Activated T-cell treated with anti-CD3 and anti-CD28 coated beads for 24 hours (primary cell): ENCODE data around the gene RBBP9.
"Not testable (repeated sequence)": the region's sequence is repeated elsewhere in the genome, so short reads cannot be mapped to it uniquely, and the experiment has no call there.

Experiments used
- DNase-seq: peaks from one replicate; pipeline ENCODE4 v3.0.0-alpha.2; 2020; ENCODE audit warnings: low read depth

RBBP9 gene

DNA sequence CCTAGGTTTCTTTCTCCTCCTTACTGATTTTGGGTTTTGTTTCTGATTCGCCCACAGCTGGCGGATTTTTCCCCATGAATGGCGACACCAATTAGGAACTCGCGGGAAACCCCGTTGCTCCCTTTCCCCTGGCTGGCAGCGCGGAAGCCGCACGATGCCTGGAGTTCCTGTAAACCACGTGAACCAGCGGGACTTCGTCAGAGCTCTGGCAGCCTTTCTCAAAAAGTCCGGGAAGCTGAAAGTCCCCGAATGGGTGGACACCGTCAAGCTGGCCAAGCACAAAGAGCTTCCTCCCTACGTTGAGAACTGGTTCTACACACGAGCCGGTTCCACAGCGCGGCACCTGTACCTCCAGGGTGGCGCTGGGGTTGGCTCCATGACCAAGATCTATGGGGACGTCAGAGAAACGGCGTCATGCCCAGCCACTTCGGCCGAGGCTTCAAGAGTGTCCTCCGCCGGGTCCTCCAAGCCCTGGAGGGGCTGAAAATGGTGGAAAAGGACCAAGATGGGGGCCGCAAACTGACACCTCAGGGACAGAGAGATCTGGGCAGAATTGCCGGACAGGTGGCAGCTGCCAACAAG, 7.5 kb upstream of the RBBP9 start:
- no peak for DNase-seq

DNA sequence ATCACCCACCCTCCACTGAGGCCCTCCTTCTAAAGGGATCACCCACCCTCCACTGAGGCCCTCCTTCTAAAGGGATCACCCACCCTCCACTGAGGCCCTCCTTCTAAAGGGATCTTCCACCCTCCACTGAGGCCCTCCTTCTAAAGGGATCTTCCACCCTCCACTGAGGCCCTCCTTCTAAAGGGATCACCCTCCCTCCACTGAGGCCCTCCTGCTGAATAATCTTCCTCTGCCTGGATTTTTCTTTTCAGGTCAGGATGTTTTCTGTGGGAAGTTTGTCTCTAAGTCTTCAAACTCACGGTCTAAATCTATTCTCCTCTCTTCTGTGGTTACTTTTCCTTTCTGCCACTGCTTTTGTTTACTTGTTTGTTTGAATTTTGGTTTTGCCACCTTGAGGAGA, 4.6 kb upstream of the RBBP9 start:
- DNase-seq, result not testable (repeated sequence)

DNA sequence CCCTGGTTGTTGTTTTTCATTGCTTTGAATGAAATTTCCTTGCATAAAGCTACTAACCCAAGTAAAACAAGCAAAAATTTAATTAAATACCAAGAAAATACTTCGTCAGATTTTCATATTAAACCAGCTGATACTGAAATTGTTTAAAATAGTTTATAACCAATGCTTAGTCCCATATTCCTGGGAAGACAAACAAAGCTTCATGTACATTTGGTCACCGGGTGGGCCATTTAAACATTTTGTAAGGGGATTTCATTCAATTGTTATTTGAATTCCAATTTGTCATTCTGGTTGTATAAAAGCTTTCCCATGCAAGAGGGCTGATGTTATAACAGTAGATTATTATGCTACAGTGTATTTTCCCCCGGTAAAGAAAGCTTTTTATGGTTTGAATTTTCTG, 578 bp upstream of the RBBP9 start:
- DNase-seq, result no peak

DNA sequence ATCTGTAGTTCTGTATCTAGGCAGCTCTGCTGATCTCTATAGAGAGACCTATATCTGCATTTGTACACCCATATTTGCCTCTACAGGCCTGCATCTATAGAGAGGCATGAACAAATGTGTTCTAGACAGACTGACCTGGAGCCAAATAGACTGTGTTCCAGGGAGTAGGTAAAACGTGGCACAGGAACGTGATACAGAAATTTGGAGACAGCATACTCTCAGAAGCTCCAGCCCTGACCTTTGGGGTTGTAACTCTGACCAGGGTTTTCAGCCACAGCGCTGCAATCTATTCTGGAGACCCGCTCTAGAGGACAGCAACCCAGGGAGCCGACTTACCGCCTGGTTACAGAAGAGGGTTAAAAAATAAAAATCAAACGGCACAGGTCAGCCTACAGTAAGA, 983 bp downstream of the RBBP9 start:
- no peak for DNase-seq

GRCh38 chr20:18488301-18488700, 8.7 kb downstream of the RBBP9 start:
- no peak for DNase-seq

GRCh38 chr20:18481596-18481995, 15.4 kb downstream of the RBBP9 start:
- DNase-seq, result no peak

DNA sequence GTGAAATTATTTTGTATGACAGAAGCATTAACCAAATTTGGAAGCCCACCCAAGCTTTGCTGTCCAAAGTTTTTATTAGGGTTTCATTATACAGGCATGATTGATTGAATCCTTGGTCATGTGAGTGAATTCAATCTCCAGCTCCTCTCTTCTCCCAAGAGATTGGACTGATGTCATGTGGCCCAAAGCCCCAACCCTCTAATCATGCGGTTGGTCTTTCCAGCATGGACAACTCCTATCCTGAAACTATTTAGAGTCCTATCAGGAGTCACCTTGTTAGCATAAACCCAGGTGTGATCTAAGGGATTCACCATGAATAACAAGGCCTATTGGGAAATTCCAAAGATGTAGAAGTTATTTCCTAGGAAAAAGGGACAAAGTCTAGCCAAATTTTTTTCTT, 19.2 kb downstream of the RBBP9 start:
- no peak for DNase-seq

DNA sequence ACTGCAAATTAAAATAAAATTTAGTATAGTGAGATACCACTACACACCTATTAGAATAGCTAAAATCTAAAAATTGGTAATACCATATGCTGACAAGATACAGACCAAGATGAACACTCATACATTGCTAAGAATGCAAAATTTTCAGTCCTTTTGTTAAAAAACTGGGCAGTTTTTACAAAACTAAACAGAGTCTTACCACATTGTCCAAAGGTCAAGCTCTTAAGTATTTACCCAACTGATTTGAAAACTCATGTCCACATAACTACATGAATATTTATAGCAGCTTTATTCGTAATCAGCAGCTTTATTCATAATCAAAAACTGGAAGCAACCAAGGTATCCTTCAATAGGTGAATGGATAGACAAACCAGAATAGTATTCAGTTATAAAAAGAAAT, 19.8 kb downstream of the RBBP9 start:
- no peak for DNase-seq

- DNase-seq, result peak; percentile 89
Observed at GRCh38 chr20:18466894-18467730, 29.9 kb downstream of the RBBP9 start, which contains the start of the genes DZANK1 and POLR3F. DZANK1 (minus strand) TSS chr20:18467030; CDS start chr20:18465358, 1,672 bp downstream. POLR3F (plus strand) TSS chr20:18467390; CDS start chr20:18467507, 117 bp downstream.

DNA sequence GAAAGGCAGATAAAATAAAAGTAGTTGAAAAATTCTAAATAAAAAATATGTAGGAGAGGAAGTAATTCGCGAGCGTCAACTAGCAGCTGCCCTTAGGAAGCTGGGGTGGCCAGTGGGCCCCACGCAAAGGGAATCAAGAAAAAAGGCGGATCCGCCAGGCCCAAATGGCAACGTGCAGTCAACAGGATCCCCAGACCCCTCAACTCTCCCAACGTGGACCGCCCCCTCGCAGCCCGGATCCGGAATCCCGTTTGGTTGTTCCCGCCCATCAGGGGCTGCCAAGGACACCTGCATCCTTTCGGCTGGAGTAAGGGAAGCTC, 30.5 kb downstream of the RBBP9 start:
- DNase-seq, result no peak

DNA sequence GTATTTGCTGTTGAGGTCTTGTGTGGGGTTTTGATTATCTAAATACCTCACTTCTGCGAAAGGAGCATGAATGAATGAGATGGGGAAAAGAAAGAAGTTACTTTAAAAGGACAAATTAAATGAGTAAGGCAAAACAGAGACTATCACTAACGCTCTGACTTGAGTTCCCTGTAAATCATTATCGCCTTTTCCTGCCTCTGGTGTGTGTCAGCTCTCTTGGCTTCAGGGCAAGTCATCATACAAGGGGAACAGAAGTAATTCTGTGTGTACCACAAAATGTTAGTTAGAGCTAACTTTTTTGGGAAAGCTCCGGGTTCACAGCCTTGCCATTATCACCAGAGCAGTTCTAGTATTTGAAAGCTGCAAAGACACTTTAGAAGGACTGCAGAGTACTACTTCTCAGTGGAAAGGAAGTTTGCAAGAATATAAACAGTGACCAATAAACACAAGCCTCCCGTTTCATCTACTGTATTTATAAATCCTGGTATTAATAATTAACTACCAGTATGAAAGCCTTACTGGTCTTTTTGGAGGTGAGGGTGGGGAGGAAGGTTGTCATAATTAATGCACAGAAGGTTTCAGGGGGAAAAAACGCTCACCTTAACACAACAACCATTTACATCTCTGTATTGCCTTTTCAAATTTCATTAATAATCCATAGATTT, 31.4 kb downstream of the RBBP9 start:
- no peak for DNase-seq

DNA sequence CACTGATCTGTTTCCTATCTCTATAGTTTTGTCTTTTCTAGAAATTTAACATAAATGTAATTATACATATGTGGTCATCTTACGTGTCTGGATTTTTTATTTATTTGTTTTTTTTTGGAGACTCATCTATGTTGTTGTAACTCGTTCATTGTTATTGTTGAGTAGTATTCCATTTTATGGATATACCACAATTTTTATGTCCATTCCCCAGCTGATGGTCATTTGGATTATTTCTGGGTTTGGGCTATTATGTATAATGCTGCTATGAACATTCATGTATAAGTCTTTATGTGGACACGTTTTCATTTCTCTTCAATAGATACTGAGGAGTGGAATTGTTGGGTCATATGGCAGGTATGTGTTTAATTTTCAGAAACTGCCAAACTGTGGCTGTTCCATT, 40.4 kb downstream of the RBBP9 start:
- DNase-seq, result no peak

DNA sequence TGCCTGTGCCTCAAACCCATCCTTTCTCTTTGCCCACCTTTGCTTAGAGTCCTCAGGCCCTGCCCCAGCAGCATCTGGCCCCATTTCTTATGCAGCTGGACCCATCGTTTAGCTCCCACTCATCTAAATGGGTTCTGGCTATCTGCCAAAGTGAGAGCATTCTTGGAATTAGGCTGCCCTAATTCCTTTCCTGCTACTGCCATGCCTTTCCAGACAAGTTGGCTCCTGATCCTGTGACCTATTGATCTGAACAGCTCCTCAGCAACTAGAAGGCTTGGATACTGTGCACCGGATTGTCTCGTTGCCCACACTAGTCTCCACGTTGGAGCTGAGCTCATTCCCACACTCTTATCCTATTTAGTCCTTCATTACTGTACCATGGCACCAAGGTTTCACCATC, 53.1 kb downstream of the RBBP9 start:
- DNase-seq, result no peak

DNA sequence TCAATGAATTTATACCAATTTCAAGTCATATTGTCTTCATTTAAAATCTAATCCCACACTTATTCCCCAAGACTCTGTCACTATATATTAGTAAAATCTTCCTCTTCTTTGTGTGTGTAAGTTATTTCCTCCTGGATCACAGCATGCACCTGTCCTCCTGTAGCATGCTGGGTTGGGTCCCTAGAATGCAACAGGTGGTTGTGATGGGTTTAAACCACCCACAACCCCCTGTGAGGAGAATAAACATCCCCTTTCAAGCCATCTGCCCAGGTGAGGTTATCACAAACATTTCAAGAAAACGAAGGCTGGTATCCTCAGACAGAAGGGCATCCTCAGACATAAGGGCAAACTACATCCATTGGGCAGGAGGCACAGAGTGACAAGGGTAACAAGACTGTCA, 56.6 kb downstream of the RBBP9 start:
- DNase-seq, result no peak

DNA sequence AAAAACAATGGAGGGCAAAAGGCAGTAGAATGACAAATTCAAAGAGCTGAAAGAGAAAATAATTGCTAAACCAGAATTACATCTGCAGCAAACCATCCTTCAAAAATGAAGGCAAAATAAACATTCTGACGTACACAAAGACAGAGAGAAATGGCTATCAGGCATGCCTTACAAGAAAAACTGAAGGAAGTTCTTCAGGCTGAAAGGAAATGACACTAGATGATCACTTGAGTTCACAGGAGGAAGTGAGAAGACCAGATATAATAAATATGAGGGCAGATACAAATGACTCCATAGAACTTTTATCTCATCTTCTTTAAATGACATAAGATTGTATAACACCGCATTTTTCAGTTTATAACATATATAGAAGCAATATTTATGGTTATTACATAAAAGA, 60.2 kb downstream of the RBBP9 start:
- DNase-seq, result no peak
